Measurements from ENCODE around the gene RIN1. TPM values are rescaled to one million over a fixed set of nuclear protein-coding genes. Genes with fewer than 3 reads are reported as not detected.
A peak's percentile ranks its signal among the peaks of the same experiment; 100 is the strongest.

The RIN1 gene
- total and polyA plus RNA-seq, 2 of the 13 experiments (the other 11 are each of a cell fraction or from before 2014, with no cell fraction given), result 2.4 to 4.1 TPM

- TF ChIP-seq, protein P1, sequence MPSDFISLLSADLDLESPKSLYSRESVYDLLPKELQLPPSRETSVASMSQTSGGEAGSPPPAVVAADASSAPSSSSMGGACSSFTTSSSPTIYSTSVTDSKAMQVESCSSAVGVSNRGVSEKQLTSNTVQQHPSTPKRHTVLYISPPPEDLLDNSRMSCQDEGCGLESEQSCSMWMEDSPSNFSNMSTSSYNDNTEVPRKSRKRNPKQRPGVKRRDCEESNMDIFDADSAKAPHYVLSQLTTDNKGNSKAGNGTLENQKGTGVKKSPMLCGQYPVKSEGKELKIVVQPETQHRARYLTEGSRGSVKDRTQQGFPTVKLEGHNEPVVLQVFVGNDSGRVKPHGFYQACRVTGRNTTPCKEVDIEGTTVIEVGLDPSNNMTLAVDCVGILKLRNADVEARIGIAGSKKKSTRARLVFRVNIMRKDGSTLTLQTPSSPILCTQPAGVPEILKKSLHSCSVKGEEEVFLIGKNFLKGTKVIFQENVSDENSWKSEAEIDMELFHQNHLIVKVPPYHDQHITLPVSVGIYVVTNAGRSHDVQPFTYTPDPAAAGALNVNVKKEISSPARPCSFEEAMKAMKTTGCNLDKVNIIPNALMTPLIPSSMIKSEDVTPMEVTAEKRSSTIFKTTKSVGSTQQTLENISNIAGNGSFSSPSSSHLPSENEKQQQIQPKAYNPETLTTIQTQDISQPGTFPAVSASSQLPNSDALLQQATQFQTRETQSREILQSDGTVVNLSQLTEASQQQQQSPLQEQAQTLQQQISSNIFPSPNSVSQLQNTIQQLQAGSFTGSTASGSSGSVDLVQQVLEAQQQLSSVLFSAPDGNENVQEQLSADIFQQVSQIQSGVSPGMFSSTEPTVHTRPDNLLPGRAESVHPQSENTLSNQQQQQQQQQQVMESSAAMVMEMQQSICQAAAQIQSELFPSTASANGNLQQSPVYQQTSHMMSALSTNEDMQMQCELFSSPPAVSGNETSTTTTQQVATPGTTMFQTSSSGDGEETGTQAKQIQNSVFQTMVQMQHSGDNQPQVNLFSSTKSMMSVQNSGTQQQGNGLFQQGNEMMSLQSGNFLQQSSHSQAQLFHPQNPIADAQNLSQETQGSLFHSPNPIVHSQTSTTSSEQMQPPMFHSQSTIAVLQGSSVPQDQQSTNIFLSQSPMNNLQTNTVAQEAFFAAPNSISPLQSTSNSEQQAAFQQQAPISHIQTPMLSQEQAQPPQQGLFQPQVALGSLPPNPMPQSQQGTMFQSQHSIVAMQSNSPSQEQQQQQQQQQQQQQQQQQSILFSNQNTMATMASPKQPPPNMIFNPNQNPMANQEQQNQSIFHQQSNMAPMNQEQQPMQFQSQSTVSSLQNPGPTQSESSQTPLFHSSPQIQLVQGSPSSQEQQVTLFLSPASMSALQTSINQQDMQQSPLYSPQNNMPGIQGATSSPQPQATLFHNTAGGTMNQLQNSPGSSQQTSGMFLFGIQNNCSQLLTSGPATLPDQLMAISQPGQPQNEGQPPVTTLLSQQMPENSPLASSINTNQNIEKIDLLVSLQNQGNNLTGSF (CRISPR knock-in tag; IDR thresholded peaks at IDR 0.05), result no peak
- TF ChIP-seq PBX2 (CRISPR knock-in tag; IDR thresholded peaks at IDR 0.05) (no peak), NPAS2 (CRISPR knock-in tag; IDR thresholded peaks at IDR 0.05; ENCODE audit: borderline replicate concordance) (no peak), ZKSCAN5 (CRISPR knock-in tag; IDR thresholded peaks at IDR 0.05) (no peak), HNRNPL (IDR thresholded peaks at IDR 0.05; ENCODE audit: low read depth, low read length) (0 out of 2 replicates have a peak, but pooled peaks have one; percentile 10)
Measured at GRCh38 chr11:66334605-66335442, 1.4 kb downstream of the RIN1 start (continued).

All from HepG2 (cell line).